Endothelial cell of umbilical vein (primary cell): ENCODE measurements around the gene AARS2. TPM values are rescaled to one million over a fixed set of nuclear protein-coding genes. Genes with fewer than 3 reads are reported as not detected.
"Not testable (repeated sequence)": the region's sequence is repeated elsewhere in the genome, so short reads cannot be mapped to it uniquely, and the experiment has no call there.

Source experiments
- BruUV-seq: library from RNA; stranded (reverse); fragments of 400-500 nt; replicated peaks from 2 replicates; lab custom pipeline; 2021; lab: Mats Ljungman, UMichigan
- CTCF ChIA-PET: fragments of 300-600, 350-600 bp; sonication (Branson Sonifier 250); formaldehyde crosslinking; loops from one replicate; lab custom pipeline; 2021; ENCODE audit warnings: antibody characterized with exemption, inconsistent platforms; lab: Charles Lee
- POLR2A ChIA-PET: fragments of 300-600, 350-600 bp; sonication (Branson Sonifier 250); formaldehyde crosslinking; loops from one replicate; lab custom pipeline; 2021; ENCODE audit warnings: antibody characterized with exemption, inconsistent platforms; lab: Charles Lee
- DNase-seq: peaks from one replicate; pipeline ENCODE4 v3.0.0-alpha.2; 2011; ENCODE audit warnings: low read depth, low spot score
- FAIRE-seq: peaks from 2 replicates; lab custom pipeline; 2011; peaks lifted over from hg19 to GRCh38; lab: Jason Lieb, UNC
- H2AFZ ChIP-seq: 2 replicates; pipeline ENCODE4 v1.6.0; 2012; ENCODE audit warnings: low read depth, low read length, control low read depth, inconsistent platforms
- H3K27ac ChIP-seq: 2 replicates; pipeline ENCODE4 v1.5.1; 2011; ENCODE audit warnings: low read depth, mild to moderate bottlenecking, control low read depth, low read length, moderate library complexity; ENCODE audit not compliant: insufficient read depth
- H3K27me3 ChIP-seq, 2 experiments: 2 replicates each; pipeline versions ENCODE4 v1.6.0 to v1.6.1; 2011; ENCODE audit warnings: low read length in 2 of 2, mixed read lengths in 1 of 2; ENCODE audit not compliant: control insufficient read depth in 2 of 2, insufficient read depth in 2 of 2
- H3K36me3 ChIP-seq, 2 experiments: 2 replicates in 1 of 2; 3 replicates in 1 of 2; pipeline ENCODE4 v1.5.1; 2011; ENCODE audit warnings: low read length in 2 of 2, mild to moderate bottlenecking in 1 of 2, moderate library complexity in 1 of 2; ENCODE audit not compliant: control insufficient read depth in 2 of 2, insufficient read depth in 2 of 2; ENCODE audit errors: extremely low read depth in 1 of 2
- H3K4me1 ChIP-seq: 3 replicates; pipeline ENCODE4 v1.5.1; 2011; ENCODE audit warnings: mild to moderate bottlenecking, low read length; ENCODE audit not compliant: control insufficient read depth, insufficient read depth; ENCODE audit errors: extremely low read depth
- H3K4me2 ChIP-seq: 2 replicates; pipeline ENCODE4 v1.6.1; 2011; ENCODE audit warnings: low read length, control low read depth, mixed read lengths; ENCODE audit not compliant: insufficient read depth
- H3K4me3 ChIP-seq, 3 experiments: fragments of 200-600 bp in 1 of 3; sonication (generic), shearing (Covaris generic) in 1 of 3; replicated peaks in 1 of 3; 2 replicates each; pipeline ENCODE4 v1.5.1; 2011 to 2016; ENCODE audit warnings: control low read depth in 3 of 3, low read length in 3 of 3, mild to moderate bottlenecking in 2 of 3, inconsistent platforms in 1 of 3, low read depth in 1 of 3, moderate library complexity in 1 of 3; ENCODE audit not compliant: insufficient read depth in 1 of 3
- H3K79me2 ChIP-seq: 2 replicates; pipeline ENCODE4 v1.6.0; 2012; ENCODE audit warnings: low read length, inconsistent platforms; ENCODE audit not compliant: control insufficient read depth, insufficient read depth
- H3K9ac ChIP-seq: replicated peaks from 2 replicates; pipeline ENCODE3; 2011; ENCODE audit warnings: low read length, control low read depth; ENCODE audit not compliant: insufficient read depth; ENCODE audit errors: extremely low read depth
- H3K9me1 ChIP-seq: replicated peaks from 3 replicates; pipeline ENCODE4 v1.6.0; 2011; ENCODE audit warnings: mild to moderate bottlenecking, low read length; ENCODE audit not compliant: control insufficient read depth, insufficient read depth; ENCODE audit errors: extremely low read depth
- H3K9me3 ChIP-seq: replicated peaks from 2 replicates; pipeline ENCODE4 v1.5.1; 2012; ENCODE audit warnings: low read length, inconsistent platforms; ENCODE audit not compliant: control insufficient read depth, insufficient read depth
- H4K20me1 ChIP-seq: replicated peaks from 2 replicates; pipeline ENCODE3; 2011; ENCODE audit warnings: mild to moderate bottlenecking, low read length; ENCODE audit not compliant: control insufficient read depth, insufficient read depth; ENCODE audit errors: extremely low read depth
- EZH2 ChIP-seq: IDR thresholded peaks from 2 replicates; pipeline ENCODE4 v1.6.1; 2012; ENCODE audit warnings: borderline replicate concordance, low read depth, mild to moderate bottlenecking, moderate library complexity, low read length, inconsistent platforms; ENCODE audit not compliant: severe bottlenecking
- FOS ChIP-seq: IDR thresholded peaks from 2 replicates; pipeline ENCODE4 v1.6.1; 2011; ENCODE audit warnings: mild to moderate bottlenecking, low read length, moderate library complexity, borderline replicate concordance; ENCODE audit not compliant: insufficient read depth
- GATA2 ChIP-seq: IDR thresholded peaks from 2 replicates; pipeline ENCODE4 v1.7.0; 2011; ENCODE audit warnings: low read depth, mild to moderate bottlenecking, moderate library complexity, mixed read lengths, low read length; ENCODE audit not compliant: insufficient read length, insufficient read depth
- JUN ChIP-seq: IDR thresholded peaks from 2 replicates; pipeline ENCODE4 v1.6.1; 2011; ENCODE audit warnings: borderline replicate concordance, low read depth; ENCODE audit not compliant: insufficient read length, insufficient read depth
- MAX ChIP-seq: IDR thresholded peaks from 2 replicates; pipeline ENCODE4 v1.6.1; 2011; ENCODE audit not compliant: insufficient read depth, insufficient read length
- MYC ChIP-seq: IDR thresholded peaks from one replicate; pipeline ENCODE4 v1.6.1; 2011; ENCODE audit warnings: mild to moderate bottlenecking, low read depth, low read length
- POLR2A ChIP-seq: IDR thresholded peaks from 2 replicates; pipeline ENCODE4 v1.6.1; 2012; ENCODE audit warnings: low read depth, mild to moderate bottlenecking, control low read depth, low read length
- POLR2AphosphoS5 ChIP-seq: IDR thresholded peaks from 2 replicates; pipeline ENCODE4 v1.6.1; 2012; ENCODE audit warnings: low read depth, mild to moderate bottlenecking, control low read depth, low read length, moderate library complexity; ENCODE audit not compliant: insufficient read depth
- dilution Hi-C: fragments of 300-500 bp; cut with MboI; formaldehyde crosslinking; loops from one replicate; pipeline ENCODE4 v1.15.0; 2019; ENCODE audit warnings: low sequenced_read_pairs; ENCODE audit not compliant: extremely low pct_ligation_motif_present
- intact Hi-C: fragments of 100-400 bp; cut with micrococcal nuclease; formaldehyde crosslinking; loops from one replicate; pipeline ENCODE4 v1.10.0; 2022
- polyA plus RNA-seq, 4 experiments: library from polyadenylated mRNA; depleted of rRNA in 3 of 4; stranded (reverse) in 3 of 4; unstranded in 1 of 4; fragments of >200 nt; gene quantifications; 2 replicates each; pipeline versions ENCODE4 v1.2.1 to v1.2.3, GENCODE V29; 2011 to 2012; ENCODE audit warnings: missing spikeins in 1 of 4
- total RNA-seq: library from RNA; stranded (reverse); gene quantifications from 2 replicates; pipeline ENCODE4 v1.2.3, GENCODE V29; 2021
- TF ChIP-seq, protein P1 (sequence below), 2 donors: IDR thresholded peaks; 1 replicate in 1 of 2; 2 replicates in 1 of 2; pipeline ENCODE4 v1.5.1; 2011; ENCODE audit warnings: low read length in 2 of 2, mild to moderate bottlenecking in 2 of 2, moderate library complexity in 2 of 2, control low read depth in 1 of 2, inconsistent platforms in 1 of 2, low read depth in 1 of 2; ENCODE audit not compliant: insufficient read depth in 1 of 2; ENCODE audit errors: extremely low read depth in 1 of 2

Gene AARS2
- total and polyA plus RNA-seq, 2 donors (not counting 3 experiments of a cell fraction or from before 2014, with no cell fraction given), result 8.3 to 17.9 TPM

DNA sequence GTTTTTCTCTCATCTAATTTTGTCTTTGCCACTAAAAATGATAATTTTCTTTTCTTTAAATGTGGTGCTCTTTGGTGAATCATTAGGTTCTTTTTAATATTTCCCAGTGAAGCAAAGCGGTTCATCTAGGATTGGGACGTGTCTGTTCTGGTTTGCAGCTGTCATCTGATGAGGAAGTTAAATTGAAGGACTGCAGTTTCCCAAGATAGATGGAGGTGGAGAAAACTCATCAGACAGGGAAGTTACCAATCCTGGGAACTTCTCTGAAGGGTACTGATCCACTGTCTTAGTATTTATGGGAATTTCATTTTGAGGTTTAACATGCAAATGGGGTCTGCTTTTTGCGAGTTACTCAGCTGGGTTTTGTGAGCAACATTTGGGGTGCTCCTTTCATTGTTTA, 2.4 kb upstream of the AARS2 start:
- no peak for FAIRE-seq
- CTCF ChIA-PET, result no interaction called here

GRCh38 chr6:44314657-44315056, 1.5 kb upstream of the AARS2 start:
- intact Hi-C loops, BruUV-seq, H3K9me3 ChIP-seq, H3K4me1 ChIP-seq, H3K9me1 ChIP-seq, H3K9ac ChIP-seq, POLR2A ChIA-PET, H3K79me2 ChIP-seq, H3K27ac ChIP-seq, H3K4me2 ChIP-seq, DNase-seq, FAIRE-seq, H3K4me3 ChIP-seq, H2AFZ ChIP-seq, H4K20me1 ChIP-seq, dilution Hi-C loops: not testable (repeated sequence)
- CTCF ChIA-PET, result interaction anchor here (1.1 to 3.1 kb wide), 3 partner anchors 11 to 24 kb away, joined by 3 to 36 read pairs (median 14); no protein-coding TSS in a partner anchor
- Histone ChIP-seq H3K36me3 (peaks cover 4 to 12% of the 10 kb centered on the region in 2 experiments), H3K27me3 (peaks cover 8 to 11% of the 10 kb centered on the region in 2 experiments)

More for the DNA sequence above, 2.4 kb upstream of the AARS2 start:
- dilution Hi-C loops (no loop called here), intact Hi-C loops (no loop called here)
- H3K9me3 ChIP-seq, result no peaks in the 10 kb centered on the region
- H2AFZ ChIP-seq, result no peak overlapping the region
- H3K27me3 ChIP-seq, result peaks cover 11 to 14% of the 10 kb centered on the region in 2 experiments
- no peak for TF ChIP-seq GATA2
- no peak for TF ChIP-seq FOS
- TF ChIP-seq POLR2A, result no peak
- TF ChIP-seq, protein P1, sequence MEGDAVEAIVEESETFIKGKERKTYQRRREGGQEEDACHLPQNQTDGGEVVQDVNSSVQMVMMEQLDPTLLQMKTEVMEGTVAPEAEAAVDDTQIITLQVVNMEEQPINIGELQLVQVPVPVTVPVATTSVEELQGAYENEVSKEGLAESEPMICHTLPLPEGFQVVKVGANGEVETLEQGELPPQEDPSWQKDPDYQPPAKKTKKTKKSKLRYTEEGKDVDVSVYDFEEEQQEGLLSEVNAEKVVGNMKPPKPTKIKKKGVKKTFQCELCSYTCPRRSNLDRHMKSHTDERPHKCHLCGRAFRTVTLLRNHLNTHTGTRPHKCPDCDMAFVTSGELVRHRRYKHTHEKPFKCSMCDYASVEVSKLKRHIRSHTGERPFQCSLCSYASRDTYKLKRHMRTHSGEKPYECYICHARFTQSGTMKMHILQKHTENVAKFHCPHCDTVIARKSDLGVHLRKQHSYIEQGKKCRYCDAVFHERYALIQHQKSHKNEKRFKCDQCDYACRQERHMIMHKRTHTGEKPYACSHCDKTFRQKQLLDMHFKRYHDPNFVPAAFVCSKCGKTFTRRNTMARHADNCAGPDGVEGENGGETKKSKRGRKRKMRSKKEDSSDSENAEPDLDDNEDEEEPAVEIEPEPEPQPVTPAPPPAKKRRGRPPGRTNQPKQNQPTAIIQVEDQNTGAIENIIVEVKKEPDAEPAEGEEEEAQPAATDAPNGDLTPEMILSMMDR (IDR thresholded peaks at IDR 0.05; ENCODE audit: extremely low read depth in 1 of 2, insufficient read depth in 1 of 2, low read depth in 1 of 2, low read length in 2 of 2), result no peak
- no peak for TF ChIP-seq EZH2
- TF ChIP-seq JUN, result no peak
- TF ChIP-seq POLR2AphosphoS5, result no peak
- TF ChIP-seq MYC, result no peak
- TF ChIP-seq MAX, result no peak
- DNase-seq, result no peak
- H4K20me1 ChIP-seq, result no peaks in the 10 kb centered on the region
- peaks cover 9% of the 10 kb centered on the region for H3K79me2 ChIP-seq
- no peaks in the 10 kb centered on the region for H3K9me1 ChIP-seq
- H3K4me1 ChIP-seq, result peaks cover 7% of the 10 kb centered on the region
- no peak overlapping the region for H3K4me3 ChIP-seq
- no peak overlapping the region for H3K27ac ChIP-seq
- BruUV-seq, result no TSS peak
- H3K4me2 ChIP-seq, result no peak overlapping the region
- POLR2A ChIA-PET, result no interaction called here
- peaks cover 0 to 6% of the 10 kb centered on the region in 2 experiments for H3K36me3 ChIP-seq
- no peak overlapping the region for H3K9ac ChIP-seq
